HL-60 (cell line): ENCODE results near the gene ZNF593OS.

Source experiments
- CTCF ChIP-seq: IDR thresholded peaks from one replicate; pipeline ENCODE4 v1.5.1; 2011; ENCODE audit warnings: low read length, control low read depth, inconsistent platforms; ENCODE audit not compliant: insufficient read depth
- REST ChIP-seq: IDR thresholded peaks from 2 replicates; pipeline ENCODE4 v1.6.1; 2012; ENCODE audit warnings: low read depth; ENCODE audit not compliant: insufficient replicate concordance
- SPI1 ChIP-seq: IDR thresholded peaks from 2 replicates; pipeline ENCODE4 v1.6.1; 2012; ENCODE audit warnings: low read depth, mild to moderate bottlenecking, borderline replicate concordance

- TF ChIP-seq REST (no peak), CTCF (no peak), SPI1 (no peak)
Measured at GRCh38 chr1:26158271-26158907, 13.2 kb downstream of the ZNF593OS start.
